Liver (tissue), 9 donors: ENCODE measurements around the gene OR2G2. TPM values are rescaled to one million over a fixed set of nuclear protein-coding genes. Genes with fewer than 3 reads are reported as not detected.

ENCODE experiments used
- DNase-seq: peaks from one replicate; pipeline ENCODE4 v3.0.0-alpha.2; 2017; ENCODE audit warnings: low spot score
- H3K27ac ChIP-seq, 2 donors: one replicate each; pipeline ENCODE4 v1.7.0; 2013; ENCODE audit warnings: inconsistent platforms in 2 of 2, low read length in 2 of 2, control low read depth in 1 of 2, low read depth in 1 of 2, mild to moderate bottlenecking in 1 of 2
- H3K27me3 ChIP-seq, 4 donors: one replicate each; pipeline versions ENCODE4 v1.6.1 to v1.7.0; 2013; ENCODE audit warnings: low read length in 3 of 4, inconsistent platforms in 1 of 4, mild to moderate bottlenecking in 1 of 4, moderate library complexity in 1 of 4; ENCODE audit not compliant: control insufficient read depth in 4 of 4, insufficient read depth in 4 of 4
- H3K36me3 ChIP-seq, 4 donors: one replicate each; pipeline versions ENCODE4 v1.6.1 to v1.7.0; 2013; ENCODE audit warnings: low read length in 3 of 4, mild to moderate bottlenecking in 3 of 4, low read depth in 1 of 4, moderate library complexity in 1 of 4; ENCODE audit not compliant: control insufficient read depth in 4 of 4, insufficient read depth in 3 of 4
- H3K4me1 ChIP-seq, 4 donors: one replicate each; pipeline versions ENCODE4 v1.6.1 to v1.7.0; 2013; ENCODE audit warnings: low read length in 3 of 4, mild to moderate bottlenecking in 3 of 4, moderate library complexity in 1 of 4; ENCODE audit not compliant: control insufficient read depth in 4 of 4, insufficient read depth in 4 of 4
- H3K4me3 ChIP-seq, 3 donors: one replicate each; pipeline versions ENCODE4 v1.6.1 to v1.7.0; 2013; ENCODE audit warnings: low read length in 3 of 3, control low read depth in 1 of 3, low read depth in 1 of 3, mild to moderate bottlenecking in 1 of 3
- H3K9ac ChIP-seq, 2 donors: one replicate each; pipeline ENCODE4 v1.7.0; 2013; ENCODE audit warnings: low read length in 2 of 2, mild to moderate bottlenecking in 2 of 2, moderate library complexity in 2 of 2, control low read depth in 1 of 2, low read depth in 1 of 2
- H3K9me3 ChIP-seq, 4 donors: one replicate each; pipeline versions ENCODE4 v1.6.1 to v1.7.0; 2013; ENCODE audit warnings: low read length in 3 of 4; ENCODE audit not compliant: control insufficient read depth in 4 of 4
- EGR1 ChIP-seq, 2 donors: IDR thresholded peaks; 2 replicates each; pipeline ENCODE4 v1.6.1; 2016 to 2018; ENCODE audit warnings: antibody characterized with exemption in 2 of 2, low read depth in 2 of 2
- FOXA1 ChIP-seq: IDR thresholded peaks from 2 replicates; pipeline ENCODE4 v1.6.1; 2016; ENCODE audit warnings: antibody characterized with exemption
- FOXA2 ChIP-seq: IDR thresholded peaks from 2 replicates; pipeline ENCODE4 v1.6.1; 2016; ENCODE audit warnings: antibody characterized with exemption
- GABPA ChIP-seq, 2 donors: IDR thresholded peaks in 1 of 2; conservative IDR thresholded peaks in 1 of 2; 2 replicates each; pipeline ENCODE4 v1.6.1; 2016; ENCODE audit warnings: antibody characterized with exemption in 2 of 2, mild to moderate bottlenecking in 1 of 2, moderate library complexity in 1 of 2
- HNF4A ChIP-seq, 2 donors: conservative IDR thresholded peaks; 2 replicates each; pipeline ENCODE4 v1.6.1; 2016; ENCODE audit warnings: antibody characterized with exemption in 2 of 2, mild to moderate bottlenecking in 2 of 2
- HNF4G ChIP-seq: IDR thresholded peaks from 2 replicates; pipeline ENCODE4 v1.6.1; 2016; ENCODE audit warnings: antibody characterized with exemption
- JUND ChIP-seq, 2 donors: IDR thresholded peaks; 2 replicates each; pipeline ENCODE4 v1.6.1; 2016; ENCODE audit warnings: antibody characterized with exemption in 2 of 2
- NR2F2 ChIP-seq: IDR thresholded peaks from 2 replicates; pipeline ENCODE4 v1.6.1; 2016; ENCODE audit warnings: antibody characterized with exemption
- RAD21 ChIP-seq, 2 donors: IDR thresholded peaks; 2 replicates each; pipeline ENCODE4 v1.6.1; 2016; ENCODE audit warnings: antibody characterized with exemption in 2 of 2, mild to moderate bottlenecking in 2 of 2
- RXRA ChIP-seq, 2 donors: IDR thresholded peaks; 2 replicates each; pipeline ENCODE4 v1.6.1; 2017 to 2018; ENCODE audit warnings: antibody characterized with exemption in 2 of 2, mild to moderate bottlenecking in 1 of 2
- SP1 ChIP-seq: IDR thresholded peaks from 2 replicates; pipeline ENCODE4 v1.6.1; 2018; ENCODE audit warnings: antibody characterized with exemption, mild to moderate bottlenecking
- TAF1 ChIP-seq: conservative IDR thresholded peaks from 2 replicates; pipeline ENCODE4 v1.6.1; 2016; ENCODE audit warnings: antibody characterized with exemption, mild to moderate bottlenecking
- YY1 ChIP-seq: IDR thresholded peaks from 2 replicates; pipeline ENCODE4 v1.6.1; 2016; ENCODE audit warnings: antibody characterized with exemption, mild to moderate bottlenecking
- WGBS: extraction: QIAGEN DNeasy Blood & Tissue Kit; methylation state at CpG from one replicate; pipeline ENCODE4 v1.1.7; 2013; 5-methylcytosine and 5-hydroxymethylcytosine counted together
- polyA plus RNA-seq, 2 donors: library from polyadenylated mRNA; stranded (reverse) in 1 of 2; unstranded in 1 of 2; fragments of 200-250 nt in 1 of 2; fragments of >200 nt in 1 of 2; fragmentation: Nextera tagmentation in 1 of 2; extraction: Ambion mirVana in 1 of 2; gene quantifications; one replicate each; pipeline versions ENCODE4 v1.2.1 to v1.2.3, GENCODE V29; 2013 to 2015
- total RNA-seq, 2 donors: library from RNA; depleted of rRNA; stranded (reverse); fragments of >200 nt; gene quantifications; one replicate each; pipeline ENCODE4 v1.2.3, GENCODE V29; 2014
- TF ChIP-seq, protein P1 (sequence below): fragments of 150-350 bp; IDR thresholded peaks from 2 replicates; pipeline ENCODE4 v1.5.1; 2017; ENCODE audit warnings: improper control_type of control experiment, low read depth, low read length; ENCODE audit not compliant: missing input control
- TF ChIP-seq, protein P2 (sequence below): IDR thresholded peaks from 2 replicates; pipeline ENCODE4 v1.6.1; 2016; ENCODE audit warnings: antibody characterized with exemption
- TF ChIP-seq, protein P3 (sequence below): IDR thresholded peaks from 2 replicates; pipeline ENCODE4 v1.6.1; 2016; ENCODE audit warnings: antibody characterized with exemption
- TF ChIP-seq, protein P4 (sequence below): IDR thresholded peaks from 2 replicates; pipeline ENCODE4 v1.6.1; 2016; ENCODE audit warnings: antibody characterized with exemption, mild to moderate bottlenecking
- TF ChIP-seq, protein P5 (sequence below): IDR thresholded peaks from 2 replicates; pipeline ENCODE4 v1.6.1; 2016; ENCODE audit warnings: antibody characterized with exemption
- donor health status: healthy.
- donor health status: healthy.
- donor health status: healthy.
- donor health status: healthy.
- donor health status: healthy.

Gene OR2G2
- total and polyA plus RNA-seq, 4 donors = not detected

DNA sequence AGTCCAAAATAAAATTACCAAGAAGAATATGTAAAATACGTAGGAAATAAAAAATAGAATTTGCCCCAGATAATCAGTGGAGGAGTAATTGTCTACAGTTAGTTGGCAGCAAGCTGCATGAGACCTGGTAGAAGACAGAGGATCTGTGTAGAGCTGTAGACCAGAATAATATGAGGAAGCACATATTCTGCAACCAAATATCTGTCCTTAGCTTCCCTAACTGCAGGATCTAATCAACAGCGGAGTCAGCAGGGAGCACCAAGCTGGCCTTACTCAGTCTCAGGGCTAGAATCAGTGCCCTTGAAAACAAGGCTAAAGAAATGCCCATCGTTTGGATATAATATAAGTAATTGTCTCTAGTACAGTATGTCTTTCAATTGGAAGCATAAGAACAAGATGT lies 45.3 kb upstream of the OR2G2 start:
- no peak for DNase-seq
- no peak for TF ChIP-seq GABPA (IDR thresholded peaks at IDR 0.05 in 1 of 2, conservative IDR thresholded peaks at IDR 0.05 in 1 of 2)
- TF ChIP-seq FOXA2 = no peak
- TF ChIP-seq, protein P1, sequence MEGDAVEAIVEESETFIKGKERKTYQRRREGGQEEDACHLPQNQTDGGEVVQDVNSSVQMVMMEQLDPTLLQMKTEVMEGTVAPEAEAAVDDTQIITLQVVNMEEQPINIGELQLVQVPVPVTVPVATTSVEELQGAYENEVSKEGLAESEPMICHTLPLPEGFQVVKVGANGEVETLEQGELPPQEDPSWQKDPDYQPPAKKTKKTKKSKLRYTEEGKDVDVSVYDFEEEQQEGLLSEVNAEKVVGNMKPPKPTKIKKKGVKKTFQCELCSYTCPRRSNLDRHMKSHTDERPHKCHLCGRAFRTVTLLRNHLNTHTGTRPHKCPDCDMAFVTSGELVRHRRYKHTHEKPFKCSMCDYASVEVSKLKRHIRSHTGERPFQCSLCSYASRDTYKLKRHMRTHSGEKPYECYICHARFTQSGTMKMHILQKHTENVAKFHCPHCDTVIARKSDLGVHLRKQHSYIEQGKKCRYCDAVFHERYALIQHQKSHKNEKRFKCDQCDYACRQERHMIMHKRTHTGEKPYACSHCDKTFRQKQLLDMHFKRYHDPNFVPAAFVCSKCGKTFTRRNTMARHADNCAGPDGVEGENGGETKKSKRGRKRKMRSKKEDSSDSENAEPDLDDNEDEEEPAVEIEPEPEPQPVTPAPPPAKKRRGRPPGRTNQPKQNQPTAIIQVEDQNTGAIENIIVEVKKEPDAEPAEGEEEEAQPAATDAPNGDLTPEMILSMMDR = no peak
- TF ChIP-seq, protein P2, sequence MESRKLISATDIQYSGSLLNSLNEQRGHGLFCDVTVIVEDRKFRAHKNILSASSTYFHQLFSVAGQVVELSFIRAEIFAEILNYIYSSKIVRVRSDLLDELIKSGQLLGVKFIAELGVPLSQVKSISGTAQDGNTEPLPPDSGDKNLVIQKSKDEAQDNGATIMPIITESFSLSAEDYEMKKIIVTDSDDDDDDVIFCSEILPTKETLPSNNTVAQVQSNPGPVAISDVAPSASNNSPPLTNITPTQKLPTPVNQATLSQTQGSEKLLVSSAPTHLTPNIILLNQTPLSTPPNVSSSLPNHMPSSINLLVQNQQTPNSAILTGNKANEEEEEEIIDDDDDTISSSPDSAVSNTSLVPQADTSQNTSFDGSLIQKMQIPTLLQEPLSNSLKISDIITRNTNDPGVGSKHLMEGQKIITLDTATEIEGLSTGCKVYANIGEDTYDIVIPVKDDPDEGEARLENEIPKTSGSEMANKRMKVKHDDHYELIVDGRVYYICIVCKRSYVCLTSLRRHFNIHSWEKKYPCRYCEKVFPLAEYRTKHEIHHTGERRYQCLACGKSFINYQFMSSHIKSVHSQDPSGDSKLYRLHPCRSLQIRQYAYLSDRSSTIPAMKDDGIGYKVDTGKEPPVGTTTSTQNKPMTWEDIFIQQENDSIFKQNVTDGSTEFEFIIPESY = no peak
- TF ChIP-seq, protein P3, sequence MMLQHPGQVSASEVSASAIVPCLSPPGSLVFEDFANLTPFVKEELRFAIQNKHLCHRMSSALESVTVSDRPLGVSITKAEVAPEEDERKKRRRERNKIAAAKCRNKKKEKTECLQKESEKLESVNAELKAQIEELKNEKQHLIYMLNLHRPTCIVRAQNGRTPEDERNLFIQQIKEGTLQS = no peak
- TF ChIP-seq HNF4A (conservative IDR thresholded peaks at IDR 0.05) = no peak
- TF ChIP-seq, protein P4, sequence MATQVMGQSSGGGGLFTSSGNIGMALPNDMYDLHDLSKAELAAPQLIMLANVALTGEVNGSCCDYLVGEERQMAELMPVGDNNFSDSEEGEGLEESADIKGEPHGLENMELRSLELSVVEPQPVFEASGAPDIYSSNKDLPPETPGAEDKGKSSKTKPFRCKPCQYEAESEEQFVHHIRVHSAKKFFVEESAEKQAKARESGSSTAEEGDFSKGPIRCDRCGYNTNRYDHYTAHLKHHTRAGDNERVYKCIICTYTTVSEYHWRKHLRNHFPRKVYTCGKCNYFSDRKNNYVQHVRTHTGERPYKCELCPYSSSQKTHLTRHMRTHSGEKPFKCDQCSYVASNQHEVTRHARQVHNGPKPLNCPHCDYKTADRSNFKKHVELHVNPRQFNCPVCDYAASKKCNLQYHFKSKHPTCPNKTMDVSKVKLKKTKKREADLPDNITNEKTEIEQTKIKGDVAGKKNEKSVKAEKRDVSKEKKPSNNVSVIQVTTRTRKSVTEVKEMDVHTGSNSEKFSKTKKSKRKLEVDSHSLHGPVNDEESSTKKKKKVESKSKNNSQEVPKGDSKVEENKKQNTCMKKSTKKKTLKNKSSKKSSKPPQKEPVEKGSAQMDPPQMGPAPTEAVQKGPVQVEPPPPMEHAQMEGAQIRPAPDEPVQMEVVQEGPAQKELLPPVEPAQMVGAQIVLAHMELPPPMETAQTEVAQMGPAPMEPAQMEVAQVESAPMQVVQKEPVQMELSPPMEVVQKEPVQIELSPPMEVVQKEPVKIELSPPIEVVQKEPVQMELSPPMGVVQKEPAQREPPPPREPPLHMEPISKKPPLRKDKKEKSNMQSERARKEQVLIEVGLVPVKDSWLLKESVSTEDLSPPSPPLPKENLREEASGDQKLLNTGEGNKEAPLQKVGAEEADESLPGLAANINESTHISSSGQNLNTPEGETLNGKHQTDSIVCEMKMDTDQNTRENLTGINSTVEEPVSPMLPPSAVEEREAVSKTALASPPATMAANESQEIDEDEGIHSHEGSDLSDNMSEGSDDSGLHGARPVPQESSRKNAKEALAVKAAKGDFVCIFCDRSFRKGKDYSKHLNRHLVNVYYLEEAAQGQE = no peak
- TF ChIP-seq HNF4G = no peak
- TF ChIP-seq TAF1 = no peak
- TF ChIP-seq, protein P5, sequence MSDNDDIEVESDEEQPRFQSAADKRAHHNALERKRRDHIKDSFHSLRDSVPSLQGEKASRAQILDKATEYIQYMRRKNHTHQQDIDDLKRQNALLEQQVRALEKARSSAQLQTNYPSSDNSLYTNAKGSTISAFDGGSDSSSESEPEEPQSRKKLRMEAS = no peak
- TF ChIP-seq SP1 = no peak
- TF ChIP-seq FOXA1 = no peak
- TF ChIP-seq EGR1 (IDR thresholded peaks at IDR 0.05; ENCODE audit: low read depth in 2 of 2) = no peak
- no peak for TF ChIP-seq RXRA (IDR thresholded peaks at IDR 0.05)
- TF ChIP-seq NR2F2 = no peak
- TF ChIP-seq YY1 = no peak
- TF ChIP-seq RAD21 (IDR thresholded peaks at IDR 0.05) = no peak
- TF ChIP-seq JUND (IDR thresholded peaks at IDR 0.05) = no peak
- WGBS = 38% methylated on average over 3 of the region's 3 CpGs
- no peaks in the 10 kb centered on the region for H3K36me3 ChIP-seq
- H3K4me3 ChIP-seq = no peak overlapping the region
- H3K4me1 ChIP-seq = no peaks in the 10 kb centered on the region
- H3K9me3 ChIP-seq = peaks cover 0 to 3% (median 0%) of the 10 kb centered on the region in 4 donors
- H3K9ac ChIP-seq = no peak overlapping the region
- no peak overlapping the region for H3K27ac ChIP-seq
- peaks cover 0 to 2% (median 0%) of the 10 kb centered on the region in 4 donors for H3K27me3 ChIP-seq
